Adrenal gland (tissue), 12 donors: ENCODE measurements around the gene SEZ6. TPM values are rescaled to one million over a fixed set of nuclear protein-coding genes. Genes with fewer than 3 reads are reported as not detected.

Experiments used
- DNase-seq, 7 donors: peaks; one replicate each; pipeline ENCODE4 v3.0.0-alpha.2; 2019 to 2020
- H3K27ac ChIP-seq, 5 donors: fragments of 200-600 bp; sonication (generic) in 4 of 5; 1 replicate in 3 of 5; 2 replicates in 2 of 5; pipeline versions ENCODE4 v1.5.1 to v1.8.0; 2016 to 2020; ENCODE audit warnings: mild to moderate bottlenecking in 1 of 5
- H3K27me3 ChIP-seq: fragments of 200-600 bp; 2 replicates; pipeline ENCODE4 v1.8.0; 2021
- H3K36me3 ChIP-seq, 2 donors: fragments of 200-600 bp; replicated peaks in 1 of 2; 1 replicate in 1 of 2; 2 replicates in 1 of 2; pipeline versions ENCODE4 v1.5.1 to v1.8.0; 2018 to 2022
- H3K4me1 ChIP-seq, 2 donors: fragments of 200-600 bp; replicated peaks in 1 of 2; 1 replicate in 1 of 2; 2 replicates in 1 of 2; pipeline versions ENCODE4 v1.5.1 to v1.8.0; 2018 to 2021
- H3K4me3 ChIP-seq, 4 donors: fragments of 200-600 bp; sonication (generic) in 3 of 4; one replicate each; pipeline ENCODE4 v1.5.1; 2016 to 2018
- H3K9me3 ChIP-seq, 3 donors: fragments of 200-600 bp; sonication (generic) in 1 of 3; replicated peaks in 1 of 3; 1 replicate in 2 of 3; 2 replicates in 1 of 3; pipeline versions ENCODE4 v1.5.1 to v1.8.0; 2016 to 2021
- CTCF ChIP-seq, 6 experiments: fragments of 450-650 bp in 4 of 6; fragments of 200-600 bp in 2 of 6; sonication (generic) in 1 of 6; IDR thresholded peaks; 1 replicate in 5 of 6; 2 replicates in 1 of 6; pipeline versions ENCODE4 v1.5.1 to v1.8.0; 2016 to 2021; ENCODE audit warnings: antibody characterized with exemption in 6 of 6, mild to moderate bottlenecking in 2 of 6, moderate library complexity in 1 of 6
- POLR2A ChIP-seq, 2 donors: fragments of 450-650 bp; IDR thresholded peaks; one replicate each; pipeline ENCODE4 v1.6.1; 2017; ENCODE audit warnings: antibody characterized with exemption in 2 of 2, mild to moderate bottlenecking in 2 of 2, moderate library complexity in 1 of 2
- WGBS, 4 donors: extraction: QIAGEN DNeasy Blood & Tissue Kit in 2 of 4; methylation state at CpG; one replicate each; pipeline versions ENCODE4 v1.1.5 to v1.1.7; 2013 to 2017; 5-methylcytosine and 5-hydroxymethylcytosine counted together
- intact Hi-C, 2 donors: fragments of 100-400 bp; cut with DNase I; formaldehyde crosslinking; loops; one replicate each; pipeline versions ENCODE4 v1.14.1 to v1.15.0; 2022 to 2023
- polyA plus RNA-seq, 3 donors: library from polyadenylated mRNA; stranded (reverse); fragments of 200-250 nt in 2 of 3; fragments of 350-450 nt in 1 of 3; fragmentation: Illumina TruSeq in 1 of 3; extraction: RNeasy Lipid Tissue Mini Kit (QIAGEN cat#74804) in 1 of 3; gene quantifications; one replicate each; pipeline ENCODE4 v1.2.3, GENCODE V29; 2013 to 2014
- total RNA-seq, 9 donors: library from RNA; depleted of rRNA in 4 of 9; stranded (reverse); fragments of >200 nt in 4 of 9; fragments of 120-200 nt in 1 of 9; fragmentation: NEBNext Ultra II Directional in 1 of 9; extraction: Animal tissue kit (Norgen Biotek cat#: 25700) in 1 of 9; gene quantifications; one replicate each; pipeline versions ENCODE4 v1.1.0 to v1.2.4, GENCODE V29; 2013 to 2023
- donor health status: healthy with polysubstance abuse.
- donor health status: Bipolar disorder and iron deficiency.
- donor health status: DM: yes; HTN: yes; CAD: no.
- donor health status: DM: no; HTN: no; CAD: no.
- donor health status: DM: no; HTN: no; CAD: no.
- donor health status: DM: yes; HTN: yes; CAD: no.

The SEZ6 gene
- total and polyA plus RNA-seq, 12 donors = 0.11 to 1.0 (median 0.33) TPM; not detected in 6

DNA sequence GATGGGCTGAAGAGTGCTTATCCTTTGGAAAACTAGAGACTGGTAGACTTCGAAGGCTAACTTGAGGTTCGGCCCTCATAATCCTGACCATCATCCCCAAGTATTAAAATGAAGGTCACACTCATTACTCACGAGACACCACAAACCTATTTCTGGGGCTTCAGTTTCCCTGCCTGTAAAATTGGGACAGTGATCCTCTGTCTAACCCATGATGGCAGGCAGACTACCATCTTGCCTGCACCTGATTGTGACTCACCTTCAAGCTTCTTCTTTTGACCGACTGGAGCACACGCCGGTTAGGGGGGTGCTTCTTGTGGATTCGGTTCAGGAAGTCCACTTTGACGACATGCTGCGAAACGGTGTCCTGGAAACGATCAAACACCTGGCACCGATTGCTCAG, 88.8 kb downstream of the SEZ6 start:
- 73 to 81% (median 77%) methylated on average over 12 of the region's 12 CpGs for WGBS, 4 donors
- TF ChIP-seq POLR2A (IDR thresholded peaks at IDR 0.05) (no peak), CTCF (IDR thresholded peaks at IDR 0.05) (no peak)
- intact Hi-C loops = loop anchor here in 1 of 2 donors (10.0 kb wide), 2 partner anchors 62 to 162 kb away; partner anchors contain the start of gene ERAL1
- Histone ChIP-seq H3K27ac (peak overlapping the region in 1 of 5 donors; percentile 22), H3K27me3 (no peaks in the 10 kb centered on the region), H3K9me3 (no peaks in the 10 kb centered on the region), H3K4me3 (no peak overlapping the region), H3K4me1 (peaks cover 0 to 16% of the 10 kb centered on the region in 2 donors), H3K36me3 (peaks cover 0 to 98% of the 10 kb centered on the region in 2 donors)
- DNase-seq = no peak

GRCh38 chr17:28916302-28916934, 89.4 kb downstream of the SEZ6 start:
- intact Hi-C loops = loop anchor here in 1 of 2 donors (10.0 kb wide), 2 partner anchors 62 to 162 kb away; partner anchors contain the start of gene ERAL1
- H3K36me3 ChIP-seq = peaks cover 0 to 98% of the 10 kb centered on the region in 2 donors
- H3K27ac ChIP-seq = no peak overlapping the region

DNA sequence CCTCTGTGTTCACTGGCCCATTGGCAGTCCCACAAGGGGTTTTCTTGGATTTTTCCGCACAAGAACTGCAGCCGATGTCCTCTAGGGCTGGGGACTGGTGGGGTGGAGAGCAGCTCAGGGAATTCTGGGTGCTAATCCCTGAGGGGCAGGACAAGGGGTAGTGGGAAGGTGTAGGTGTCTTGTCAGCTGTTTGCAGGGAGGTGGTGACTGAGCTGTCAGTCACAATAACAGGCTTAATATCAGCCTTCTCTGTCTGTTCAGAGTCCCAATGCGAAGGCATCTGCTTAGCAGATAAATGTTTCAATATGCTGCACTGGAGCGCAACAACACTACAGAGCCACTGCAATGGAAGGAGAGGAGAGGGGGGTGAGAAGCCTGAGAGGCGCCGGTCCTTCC, 92.9 kb downstream of the SEZ6 start:
- Histone ChIP-seq H3K4me3 (no peak overlapping the region), H3K27ac (no peak overlapping the region), H3K36me3 (peaks cover 0 to 98% of the 10 kb centered on the region in 2 donors), H3K9me3 (no peaks in the 10 kb centered on the region), H3K27me3 (no peaks in the 10 kb centered on the region), H3K4me1 (peaks cover 8 to 24% of the 10 kb centered on the region in 2 donors)
- 87 to 96% (median 93%) methylated on average over 4 to 6 of the region's 6 CpGs for WGBS, 4 donors
- no peak for DNase-seq
- intact Hi-C loops = loop anchor here in 1 of 2 donors (10.0 kb wide), 2 partner anchors 58 to 158 kb away; partner anchors contain the start of gene ERAL1
- TF ChIP-seq CTCF (IDR thresholded peaks at IDR 0.05) = no peak
- no peak for TF ChIP-seq POLR2A (IDR thresholded peaks at IDR 0.05)

More at GRCh38 chr17:28916302-28916934, 89.4 kb downstream of the SEZ6 start:
- peak in 6 of 7 donors; percentile 44 to 80 (median 60) for DNase-seq
- Histone ChIP-seq H3K4me3 (no peak overlapping the region), H3K4me1 (peaks cover 0 to 16% of the 10 kb centered on the region in 2 donors), H3K9me3 (no peaks in the 10 kb centered on the region), H3K27me3 (no peaks in the 10 kb centered on the region)
- WGBS, 4 donors = 35 to 41% (median 37%) methylated on average over 6 of the region's 6 CpGs
- no peak for TF ChIP-seq POLR2A (IDR thresholded peaks at IDR 0.05)
- peak; percentile 46 to 75 (median 67) for TF ChIP-seq CTCF (IDR thresholded peaks at IDR 0.05)

- DNase-seq = peak in 1 of 7 donors; percentile 39
- Histone ChIP-seq H3K9me3 (no peaks in the 10 kb centered on the region), H3K27me3 (no peaks in the 10 kb centered on the region), H3K4me3 (no peak overlapping the region), H3K4me1 (peaks cover 8 to 24% of the 10 kb centered on the region in 2 donors), H3K27ac (no peak overlapping the region), H3K36me3 (peaks cover 0 to 98% of the 10 kb centered on the region in 2 donors)
- TF ChIP-seq CTCF (IDR thresholded peaks at IDR 0.05) (peak in 3 of 6 experiments; percentile 6 to 28 (median 18)), POLR2A (IDR thresholded peaks at IDR 0.05) (no peak)
- 71 to 77% (median 74%) methylated on average over 12 to 20 of the region's 20 CpGs for WGBS, 4 donors
- intact Hi-C loops = loop anchor here in 1 of 2 donors (10.0 kb wide), 2 partner anchors 58 to 158 kb away; partner anchors contain the start of gene ERAL1
Observed at GRCh38 chr17:28912281-28912937, 93.4 kb downstream of the SEZ6 start.
